ENCODE measurements around the gene CFAP65. TPM values are rescaled to one million over a fixed set of nuclear protein-coding genes. Genes with fewer than 3 reads are reported as not detected.

CFAP65 gene
- polyA plus RNA-seq, 1 experiment = not detected

- no peaks in the 10 kb centered on the region; the same call in 1 of the 2 replicates for H3K9me3 ChIP-seq (ENCODE audit: control insufficient read depth, insufficient read depth, low read length)
- no peak for DNase-seq (ENCODE audit: low read depth, low spot score)
- H3K27ac ChIP-seq (ENCODE audit: low read depth, low read length) = no peak overlapping the region
- ChIA-PET CTCF (interaction anchor here (0.6 to 1.2 kb wide), 2 partner anchors 121 to 124 kb away, joined by 3 read pairs; no protein-coding TSS in a partner anchor), POLR2A (no interaction called here)
- peaks cover 77% of the 10 kb centered on the region for H3K27me3 ChIP-seq (ENCODE audit: control insufficient read depth, insufficient read depth, low read length)
- TF ChIP-seq CTCF (IDR thresholded peaks at IDR 0.05; ENCODE audit: low read depth, low read length) = no peak
- H3K4me3 ChIP-seq (ENCODE audit: low read depth, low read length) = no peak overlapping the region
Observed at GRCh38 chr2:219001100-219001576, 40.2 kb downstream of the CFAP65 start.

GRCh38 chr2:219000569-219000960 is 40.8 kb downstream of the CFAP65 start:
- no peak overlapping the region for H3K27ac ChIP-seq (ENCODE audit: low read depth, low read length)
- no peaks in the 10 kb centered on the region; the same call in 1 of the 2 replicates for H3K9me3 ChIP-seq (ENCODE audit: control insufficient read depth, insufficient read depth, low read length)
- POLR2A ChIA-PET = no interaction called here
- H3K27me3 ChIP-seq (ENCODE audit: control insufficient read depth, insufficient read depth, low read length) = peaks cover 76% of the 10 kb centered on the region
- DNase-seq (ENCODE audit: low read depth, low spot score) = no peak
- TF ChIP-seq CTCF (IDR thresholded peaks at IDR 0.05; ENCODE audit: low read depth, low read length) = no peak
- H3K4me3 ChIP-seq (ENCODE audit: low read depth, low read length) = no peak overlapping the region
- CTCF ChIA-PET = no interaction called here

- Histone ChIP-seq H3K27me3 (ENCODE audit: control insufficient read depth, insufficient read depth, low read length) (peaks cover 76% of the 10 kb centered on the region), H3K9me3 (ENCODE audit: control insufficient read depth, insufficient read depth, low read length) (no peaks in the 10 kb centered on the region; the same call in 1 of the 2 replicates), H3K27ac (ENCODE audit: low read depth, low read length) (no peak overlapping the region), H3K4me3 (ENCODE audit: low read depth, low read length) (no peak overlapping the region)
- no peak for DNase-seq (ENCODE audit: low read depth, low spot score)
- no peak for TF ChIP-seq CTCF (IDR thresholded peaks at IDR 0.05; ENCODE audit: low read depth, low read length)
- POLR2A ChIA-PET = no interaction called here
- CTCF ChIA-PET = interaction anchor here (1.3 kb wide), 1 partner anchor 159 kb away, joined by 3 read pairs; no protein-coding TSS in a partner anchor
Observed at GRCh38 chr2:218999881-219000568, 41.3 kb downstream of the CFAP65 start.

GRCh38 chr2:218999021-218999880 is 42.1 kb downstream of the CFAP65 start:
- Histone ChIP-seq H3K27ac (ENCODE audit: low read depth, low read length) (no peak overlapping the region), H3K4me3 (ENCODE audit: low read depth, low read length) (no peak overlapping the region), H3K9me3 (ENCODE audit: control insufficient read depth, insufficient read depth, low read length) (no peaks in the 10 kb centered on the region; the same call in 1 of the 2 replicates), H3K27me3 (ENCODE audit: control insufficient read depth, insufficient read depth, low read length) (peaks cover 79% of the 10 kb centered on the region)
- CTCF ChIA-PET = interaction anchor here (0.5 to 1.3 kb wide), 3 partner anchors 124 to 160 kb away, joined by 3 to 5 read pairs (median 3); no protein-coding TSS in a partner anchor
- POLR2A ChIA-PET = no interaction called here
- no peak for TF ChIP-seq CTCF (IDR thresholded peaks at IDR 0.05; ENCODE audit: low read depth, low read length)
- no peak for DNase-seq (ENCODE audit: low read depth, low spot score)

Measured in AG04450 (cell line).